ENCODE data around the gene NFAT5.
A peak's percentile ranks its signal among the peaks of the same experiment; 100 is the strongest.
"Not testable (repeated sequence)": the region's sequence is repeated elsewhere in the genome, so short reads cannot be mapped to it uniquely, and the experiment has no call there.

The NFAT5 gene

DNA sequence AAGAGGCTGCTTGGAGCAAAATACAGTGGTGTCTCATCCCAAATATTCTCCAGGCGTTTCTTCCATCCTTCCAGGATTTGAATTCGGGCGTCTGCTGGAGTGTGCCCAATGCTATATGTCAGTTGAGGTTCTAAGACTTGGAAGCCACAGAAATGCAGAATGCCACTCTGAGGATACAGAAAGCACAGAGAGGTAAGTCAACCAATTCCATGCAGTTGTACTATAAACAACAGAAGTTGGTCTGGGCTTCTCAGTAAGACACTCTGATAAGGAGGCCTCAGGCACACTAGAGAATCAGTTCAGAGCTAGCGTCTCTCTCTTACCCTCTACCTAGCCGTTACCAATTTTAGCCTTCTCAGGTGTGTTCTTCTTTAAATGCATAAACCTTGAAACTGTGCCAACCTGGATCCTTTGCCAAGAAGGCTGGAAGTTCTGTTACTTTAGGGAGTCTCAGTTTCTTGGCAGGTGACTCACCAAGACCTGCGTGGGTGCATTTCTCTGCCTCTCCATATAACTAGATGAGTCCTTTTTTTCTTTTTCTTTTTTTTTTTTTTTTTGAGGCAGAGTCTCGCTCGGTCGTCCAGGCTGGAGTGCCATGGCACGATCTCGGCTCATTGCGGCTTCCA, 145.5 kb downstream of the NFAT5 start:
- no peak for FAIRE-seq

DNA sequence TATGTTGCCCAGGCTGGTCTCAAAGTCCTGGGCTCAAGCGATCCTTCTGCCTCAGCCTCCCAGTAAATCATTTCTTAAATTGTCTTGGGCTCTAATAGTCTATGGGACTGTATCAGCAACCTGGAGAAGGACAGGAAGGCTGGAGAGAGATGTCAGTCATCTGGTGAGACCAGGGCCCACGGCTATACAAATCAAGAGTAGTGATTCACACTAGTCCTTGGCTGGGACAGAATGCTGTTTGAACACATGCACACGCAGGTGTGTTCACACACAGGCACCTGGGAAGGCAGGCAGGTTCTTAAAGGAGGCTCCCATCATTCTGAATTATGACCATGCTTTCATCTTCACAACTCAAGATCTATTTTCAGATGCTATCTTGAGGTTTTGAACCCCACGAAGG, 146.5 kb downstream of the NFAT5 start:
- no peak for FAIRE-seq

- no peak for FAIRE-seq
Measured at GRCh38 chr16:69712914-69713581, 147.3 kb downstream of the NFAT5 start.

- FAIRE-seq: no peak
Measured at GRCh38 chr16:69717066-69717465, 151.3 kb downstream of the NFAT5 start.

DNA sequence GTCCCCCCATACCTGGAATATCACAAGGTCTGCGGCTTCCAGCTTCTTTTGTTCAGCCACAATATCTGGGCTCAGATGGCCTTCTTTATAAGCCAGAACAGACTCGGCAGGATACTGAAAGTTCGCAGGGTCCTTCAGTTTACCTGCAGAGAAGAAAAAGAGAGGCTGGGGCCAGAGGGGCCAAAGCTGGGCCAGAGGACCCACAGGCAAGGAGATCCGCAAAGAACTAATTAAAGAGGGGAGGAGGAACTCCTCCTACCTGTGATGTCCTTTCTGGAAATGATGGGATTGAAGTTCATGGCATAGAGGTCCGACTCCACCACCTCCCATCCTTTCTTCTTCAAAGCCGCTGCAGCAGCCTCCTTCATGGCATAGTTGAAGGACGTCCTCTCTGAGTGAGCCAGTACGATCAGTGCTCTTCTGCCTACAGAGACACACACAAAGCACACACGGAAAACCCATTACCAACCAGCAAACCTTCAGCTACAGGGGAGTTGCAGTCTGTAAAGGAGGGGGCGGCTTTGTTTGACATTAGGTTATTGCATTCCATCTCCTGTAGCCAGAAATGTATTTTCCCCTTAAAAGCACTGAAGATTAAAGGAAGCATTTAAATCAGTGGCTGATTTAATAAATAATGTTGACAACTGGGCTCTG, 152.5 kb downstream of the NFAT5 start:
- FAIRE-seq: no peak

GRCh38 chr16:69720822-69721430, 155.2 kb downstream of the NFAT5 start:
- no peak for FAIRE-seq

GRCh38 chr16:69721441-69721957, 155.7 kb downstream of the NFAT5 start:
- FAIRE-seq: no peak

DNA sequence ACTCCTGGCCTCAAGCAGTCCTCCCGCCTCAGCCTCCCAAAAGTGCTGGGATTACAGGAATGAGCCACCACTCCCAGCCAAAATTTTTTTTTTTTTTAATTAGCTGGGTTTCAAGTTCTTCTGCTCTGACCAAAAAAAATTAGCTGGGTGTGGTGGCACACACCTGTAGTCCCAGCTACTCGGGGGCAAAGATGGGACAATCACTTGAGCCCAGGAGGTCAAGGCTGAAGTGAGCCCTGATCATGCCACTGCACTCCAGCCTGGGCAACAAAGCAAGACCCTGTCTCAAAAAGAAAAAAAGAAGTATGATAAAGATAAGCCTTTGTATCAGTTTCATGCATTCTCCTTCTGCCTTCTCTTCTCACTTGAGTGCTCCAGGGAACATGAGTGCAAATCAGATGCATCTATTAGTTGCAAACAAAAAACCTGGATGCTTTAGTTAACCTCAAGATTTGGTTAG, 158.7 kb downstream of the NFAT5 start:
- FAIRE-seq: no peak

DNA sequence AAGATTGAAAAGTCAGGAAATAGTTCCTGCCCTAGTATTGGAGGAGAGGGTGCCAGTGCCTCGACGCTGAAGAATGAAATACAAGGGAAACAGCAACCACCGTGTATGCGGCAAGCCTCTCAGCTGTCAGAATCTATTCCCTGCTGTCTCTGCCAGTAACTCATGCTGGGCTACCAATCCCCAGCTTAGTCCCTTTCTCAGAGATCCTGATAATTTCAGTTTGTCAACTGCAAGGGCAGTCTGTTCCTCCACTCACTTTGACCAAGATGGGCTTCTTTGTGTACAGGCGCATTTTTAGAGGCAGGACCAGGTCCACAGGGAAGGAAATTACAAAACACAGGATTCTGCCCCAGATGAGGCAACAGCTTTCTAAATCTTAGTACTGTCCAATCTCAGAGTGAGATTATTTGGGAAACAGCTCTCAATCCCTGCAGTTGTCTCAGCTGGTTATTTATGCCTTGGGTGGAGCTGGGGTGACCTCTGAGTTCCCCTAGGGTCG, 159.3 kb downstream of the NFAT5 start:
- no peak for FAIRE-seq

DNA sequence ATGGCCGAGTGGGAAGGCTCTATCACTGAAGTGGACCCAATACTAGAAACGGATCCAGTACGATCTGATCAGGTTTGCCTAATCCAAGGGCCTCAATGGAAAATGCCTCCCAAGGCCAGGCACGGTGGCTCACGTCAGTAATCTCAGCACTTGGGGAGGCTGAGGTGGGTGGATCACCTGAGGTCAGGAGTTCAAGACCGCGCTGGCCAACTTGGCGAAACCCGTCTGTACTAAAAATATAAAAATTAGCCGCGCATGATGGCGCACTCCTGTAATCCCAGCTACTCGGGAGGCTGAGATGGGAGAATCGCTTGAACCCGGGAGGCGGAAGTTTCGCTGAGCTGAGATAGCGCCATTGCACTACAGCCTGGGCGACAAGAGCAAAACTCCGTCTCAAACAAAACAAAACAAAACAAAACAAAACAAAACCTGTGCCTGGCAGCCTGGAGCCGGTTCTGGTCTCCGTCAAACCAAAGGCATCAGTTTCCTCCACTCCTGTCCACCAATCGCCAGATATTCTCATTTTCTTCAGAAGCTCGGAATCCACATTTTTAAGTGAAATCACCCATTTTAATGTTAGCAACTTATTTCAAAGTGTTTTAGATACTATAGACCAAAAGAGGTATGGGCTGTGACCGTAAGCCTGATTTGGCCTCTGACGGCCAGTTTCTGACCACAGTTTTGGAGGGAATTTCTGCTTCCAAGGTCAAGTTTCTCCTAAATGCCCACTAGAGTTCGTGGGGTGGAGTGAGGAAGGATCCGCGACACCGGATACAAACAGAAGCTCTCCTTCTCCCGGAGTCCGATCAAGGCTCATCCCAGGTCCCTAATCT, 159.9 kb downstream of the NFAT5 start:
- no peak for FAIRE-seq

GRCh38 chr16:69726313-69727060, 160.7 kb downstream of the NFAT5 start, which contains the start of gene NQO1:
Gene NQO1, minus strand, starts transcription at chr16:69726560. Its CDS starts 121 bp downstream, at chr16:69726439.
- FAIRE-seq: peak; percentile 96

GRCh38 chr16:69727916-69728270, 162.1 kb downstream of the NFAT5 start:
- no peak for FAIRE-seq

DNA sequence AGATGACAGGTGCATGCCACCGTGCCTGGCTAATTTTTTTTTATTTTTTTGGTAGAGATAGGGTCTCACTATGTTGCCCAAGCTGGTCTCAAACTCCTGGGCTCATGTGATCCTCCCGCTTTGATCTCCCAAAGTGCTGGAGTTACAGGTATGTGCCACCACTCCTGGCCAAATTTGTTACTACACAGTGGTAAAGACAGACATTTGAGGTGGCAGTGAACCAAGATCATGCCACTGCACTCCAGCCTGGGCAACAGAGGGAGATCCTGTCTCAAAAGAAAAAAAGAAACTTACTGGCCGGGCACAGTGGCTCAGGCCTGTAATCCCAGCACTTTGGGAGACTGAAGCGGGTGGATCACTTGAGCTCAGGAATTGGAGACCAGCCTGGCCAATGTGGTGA, 163.3 kb downstream of the NFAT5 start:
- not testable (repeated sequence) for FAIRE-seq

DNA sequence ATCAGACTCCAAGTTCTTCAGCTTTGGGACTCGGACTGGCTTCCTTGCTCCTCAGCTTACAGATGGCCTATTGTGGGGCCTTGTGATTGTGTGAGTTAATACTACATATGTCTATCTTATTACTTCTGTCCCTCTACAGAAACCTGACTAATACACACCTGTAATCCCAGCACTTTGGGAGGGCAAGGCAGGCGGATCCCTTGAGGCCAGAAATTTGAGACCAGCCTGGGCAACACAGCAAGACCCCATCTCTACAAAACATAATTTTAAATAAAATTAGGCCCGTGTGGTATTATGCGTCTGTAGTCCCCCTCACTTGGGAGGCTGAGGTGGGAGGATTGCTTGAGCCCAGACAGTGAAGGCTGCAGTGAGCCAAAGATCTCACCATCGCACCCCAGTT, 165.5 kb downstream of the NFAT5 start:
- not testable (repeated sequence) for FAIRE-seq

DNA sequence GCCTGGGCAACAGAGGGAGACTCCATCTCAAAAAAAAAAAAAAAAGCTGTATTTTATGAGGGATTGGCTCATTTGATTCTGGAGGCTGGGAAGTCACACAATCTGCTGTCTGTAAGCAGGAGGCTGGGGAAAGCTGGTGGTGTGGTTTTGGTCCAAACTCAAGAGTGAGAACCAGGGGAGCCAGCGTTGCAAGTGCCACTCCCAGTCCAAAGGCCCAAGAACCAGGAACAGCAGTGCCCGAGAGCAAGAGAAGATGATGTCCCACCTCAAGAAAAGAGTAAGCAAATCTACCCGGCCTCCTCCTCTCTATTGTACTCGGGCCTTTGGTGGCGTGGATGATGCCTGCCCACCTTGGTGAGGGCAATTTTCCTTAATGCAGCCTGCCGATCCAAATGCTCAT, 166.3 kb downstream of the NFAT5 start:
- FAIRE-seq: no peak

- FAIRE-seq: no peak
Measured at GRCh38 chr16:69741519-69741918, 175.8 kb downstream of the NFAT5 start.

DNA sequence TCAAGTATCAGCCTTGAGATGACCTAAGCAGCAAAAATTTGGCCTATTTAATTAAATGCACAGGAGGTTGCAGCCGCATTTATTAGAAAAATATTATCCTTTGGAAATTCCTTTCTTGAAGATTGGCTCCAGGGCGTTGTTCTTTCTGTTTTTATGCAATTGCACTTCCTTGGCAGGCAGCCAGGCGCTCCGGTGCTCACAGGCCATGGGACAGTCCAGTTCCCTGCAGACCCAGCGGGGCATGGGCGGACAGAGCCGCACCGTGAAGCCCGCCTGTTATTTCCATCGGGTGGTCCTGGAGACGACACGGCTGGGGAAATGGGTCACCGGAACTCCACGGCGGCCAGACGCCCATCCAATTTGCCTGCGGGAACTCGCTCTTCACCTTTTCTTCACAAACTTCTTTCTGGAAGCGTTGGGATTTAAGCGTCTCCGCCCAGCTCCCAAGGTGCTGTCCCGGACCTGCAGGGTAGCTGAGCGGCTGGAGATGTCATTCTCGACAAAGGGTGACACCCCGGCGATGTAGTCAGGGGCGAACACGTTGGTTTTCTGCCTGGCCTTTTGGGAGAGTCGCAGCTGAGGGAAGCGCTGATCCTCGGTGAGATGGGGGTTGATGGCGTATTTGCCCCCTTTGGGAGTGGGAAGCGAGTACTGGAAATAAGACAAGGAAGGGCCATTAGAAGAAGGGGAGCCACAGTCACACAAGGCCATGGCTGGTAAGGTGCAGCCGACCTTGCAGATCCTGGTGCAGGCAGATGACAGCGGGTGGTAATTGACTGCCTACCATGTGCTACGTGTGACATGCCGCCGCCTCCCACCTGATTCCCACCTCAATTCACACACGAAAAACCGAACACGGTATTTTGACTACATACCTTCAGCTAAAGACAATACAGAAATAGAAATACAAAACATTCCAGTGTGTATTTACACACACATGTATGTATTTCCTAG, 176.5 kb downstream of the NFAT5 start:
- FAIRE-seq: no peak

DNA sequence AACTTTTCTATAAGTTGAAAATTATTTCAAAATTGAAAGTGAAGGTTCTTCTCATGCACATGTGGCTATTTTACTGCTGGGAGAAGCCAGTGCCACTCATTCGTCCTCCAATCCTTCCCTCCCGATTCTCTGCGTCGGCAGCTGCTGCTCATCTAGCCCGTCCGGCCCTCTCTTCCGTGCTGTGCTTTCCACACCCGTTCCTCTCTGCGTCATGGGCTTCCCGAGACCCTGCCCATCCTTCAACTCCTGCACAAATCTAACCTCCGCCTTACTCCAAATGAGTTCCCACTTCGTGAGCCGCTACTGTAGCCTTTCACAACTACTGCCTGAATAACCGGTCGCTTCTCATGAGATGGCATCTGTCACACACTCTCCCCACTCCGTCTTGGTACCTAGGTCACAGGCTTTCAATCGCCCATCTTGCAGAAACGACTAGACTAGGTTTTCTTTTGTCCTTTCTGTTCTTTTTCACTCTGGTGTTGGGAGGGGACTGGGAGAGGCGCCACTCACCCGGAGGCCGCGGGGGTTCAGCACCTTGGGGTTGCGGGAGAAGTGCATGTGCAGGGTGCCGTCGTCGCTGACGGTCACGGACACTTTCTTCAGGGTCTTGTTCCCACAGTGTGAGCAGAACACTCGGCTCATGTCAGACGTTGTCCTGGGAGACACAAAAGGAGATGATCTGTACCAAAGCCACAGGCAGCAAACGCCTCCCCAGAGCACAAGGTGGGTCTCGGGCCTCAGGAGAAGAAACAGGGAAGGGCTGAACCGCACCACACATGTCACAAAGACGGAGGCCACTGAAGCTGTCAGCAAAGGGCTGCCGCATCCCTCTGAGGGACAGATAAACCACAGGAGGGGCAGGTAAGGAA, 178.8 kb downstream of the NFAT5 start:
- no peak for FAIRE-seq

DNA sequence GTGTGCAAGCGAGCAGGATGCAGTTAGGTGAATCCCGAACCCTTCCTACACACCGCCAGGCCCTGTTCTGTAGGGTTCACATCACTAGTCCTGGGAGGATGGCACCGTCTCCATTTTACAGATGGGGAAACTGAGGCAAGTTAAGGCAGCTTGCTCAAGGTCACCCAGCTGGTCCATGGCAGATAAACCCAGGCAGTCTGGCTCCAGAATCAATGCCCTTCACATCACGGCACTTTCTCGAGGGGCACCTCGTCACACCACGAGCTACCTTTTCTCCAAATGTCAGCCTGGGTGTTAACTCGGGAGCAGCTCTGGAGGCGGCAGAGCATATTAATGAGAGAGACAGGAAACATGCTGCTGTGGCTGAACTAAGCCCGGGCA, 179.5 kb downstream of the NFAT5 start:
- no peak for FAIRE-seq
